Effector CD4-positive, alpha-beta T cell (primary cell): ENCODE measurements around the gene DSE.

ENCODE experiments used
- DNase-seq: peaks from one replicate; pipeline ENCODE4 v3.0.0-alpha.2; 2020

Gene DSE

GRCh38 chr6:116417661-116418060, 46.9 kb downstream of the DSE start:
- no peak for DNase-seq

GRCh38 chr6:116419069-116419786, 48.5 kb downstream of the DSE start:
- DNase-seq, result no peak

- no peak for DNase-seq
Measured at GRCh38 chr6:116420341-116420740, 49.6 kb downstream of the DSE start.

GRCh38 chr6:116422238-116422637, 51.5 kb downstream of the DSE start:
- DNase-seq, result no peak

- no peak for DNase-seq
Measured at GRCh38 chr6:116424001-116424400, 53.3 kb downstream of the DSE start.

- no peak for DNase-seq
Measured at GRCh38 chr6:116426551-116426950, 55.8 kb downstream of the DSE start.

DNA sequence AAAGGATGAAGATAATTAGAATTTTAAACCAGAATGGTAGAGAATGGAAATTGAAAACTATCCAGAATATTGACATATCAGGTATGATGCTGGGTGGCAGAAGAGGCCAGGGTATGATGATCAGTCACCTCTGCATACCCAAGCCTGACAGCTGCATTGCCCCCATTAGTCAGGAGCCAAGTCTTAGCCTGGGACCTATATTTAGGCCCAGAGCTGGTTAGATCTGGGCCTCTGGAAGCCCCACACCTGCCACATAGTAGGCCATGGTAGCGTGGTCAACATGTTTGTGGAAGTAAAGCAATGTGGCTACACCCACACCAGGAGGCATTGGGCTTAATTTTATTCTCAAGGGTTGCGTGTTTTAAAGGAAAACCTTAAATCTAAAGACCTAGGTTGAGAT, 58.4 kb downstream of the DSE start:
- DNase-seq, result no peak

DNA sequence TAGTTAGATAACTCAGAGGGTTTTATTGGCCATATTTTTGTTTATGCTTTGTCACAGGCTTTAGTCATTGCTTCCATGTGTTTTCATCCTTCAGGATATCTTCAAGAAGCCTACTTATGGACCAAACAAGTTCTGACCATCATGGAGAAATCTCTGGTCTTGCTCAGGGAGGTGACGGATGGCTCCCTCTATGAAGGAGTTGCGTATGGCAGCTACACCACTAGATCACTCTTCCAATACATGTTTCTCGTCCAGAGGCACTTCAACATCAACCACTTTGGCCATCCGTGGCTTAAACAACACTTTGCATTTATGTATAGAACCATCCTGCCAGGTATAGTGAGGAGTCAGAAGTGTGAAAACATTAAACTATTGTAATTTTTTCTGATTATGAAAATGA, 60.1 kb downstream of the DSE start:
- no peak for DNase-seq

GRCh38 chr6:116431964-116432595, 61.3 kb downstream of the DSE start:
- no peak for DNase-seq

GRCh38 chr6:116433206-116433712, 62.5 kb downstream of the DSE start:
- DNase-seq, result no peak

DNA sequence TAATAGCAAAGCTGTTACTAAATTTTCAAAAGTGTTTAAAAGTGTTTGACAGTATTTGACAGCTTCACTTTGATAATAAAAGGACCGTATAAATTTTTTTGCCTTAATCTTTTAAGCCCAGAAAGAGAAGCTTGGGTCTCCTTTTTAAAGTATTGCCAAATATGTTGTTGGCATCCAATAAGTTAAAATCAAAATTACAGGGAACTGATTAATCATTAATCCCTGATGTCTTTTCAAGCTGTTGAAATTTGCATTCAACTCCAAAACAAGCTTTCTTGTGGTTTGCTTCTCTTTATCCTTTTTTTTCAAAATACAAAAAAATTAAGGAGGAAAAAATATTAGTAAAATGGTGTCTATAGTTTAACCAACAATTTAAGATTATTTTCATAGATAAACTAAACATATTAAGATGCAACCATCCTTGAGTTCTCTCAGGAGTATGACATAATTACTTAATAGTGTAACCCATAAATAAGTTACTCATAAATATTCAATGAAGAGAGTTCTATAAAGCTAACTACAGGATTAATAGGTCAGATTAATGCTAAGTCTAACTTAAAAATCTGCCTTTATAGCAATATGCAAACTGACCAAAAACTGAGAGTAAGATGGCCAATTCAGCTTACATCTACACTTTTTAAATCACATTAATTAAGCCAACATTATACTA, 63.4 kb downstream of the DSE start:
- no peak for DNase-seq

- no peak for DNase-seq
Measured at GRCh38 chr6:116436586-116436985, 65.8 kb downstream of the DSE start.

DNA sequence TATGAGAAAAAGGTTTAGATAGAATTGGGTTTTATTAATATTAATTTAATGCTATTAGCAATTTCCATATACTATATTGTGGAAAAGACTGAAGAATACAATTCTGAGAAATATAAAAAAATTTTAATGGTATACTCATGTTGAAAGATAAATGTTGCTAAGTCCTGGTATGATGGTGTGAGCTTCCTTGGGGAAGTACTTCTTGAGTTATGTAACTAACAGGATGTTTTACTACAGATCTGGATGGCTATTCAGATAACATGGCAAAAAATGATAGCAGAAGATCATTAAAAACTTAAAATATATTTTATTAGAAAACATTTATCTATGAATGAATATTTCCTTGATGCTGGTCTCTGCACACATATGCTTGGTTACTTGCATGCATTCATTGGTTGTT, 66.9 kb downstream of the DSE start:
- no peak for DNase-seq

DNA sequence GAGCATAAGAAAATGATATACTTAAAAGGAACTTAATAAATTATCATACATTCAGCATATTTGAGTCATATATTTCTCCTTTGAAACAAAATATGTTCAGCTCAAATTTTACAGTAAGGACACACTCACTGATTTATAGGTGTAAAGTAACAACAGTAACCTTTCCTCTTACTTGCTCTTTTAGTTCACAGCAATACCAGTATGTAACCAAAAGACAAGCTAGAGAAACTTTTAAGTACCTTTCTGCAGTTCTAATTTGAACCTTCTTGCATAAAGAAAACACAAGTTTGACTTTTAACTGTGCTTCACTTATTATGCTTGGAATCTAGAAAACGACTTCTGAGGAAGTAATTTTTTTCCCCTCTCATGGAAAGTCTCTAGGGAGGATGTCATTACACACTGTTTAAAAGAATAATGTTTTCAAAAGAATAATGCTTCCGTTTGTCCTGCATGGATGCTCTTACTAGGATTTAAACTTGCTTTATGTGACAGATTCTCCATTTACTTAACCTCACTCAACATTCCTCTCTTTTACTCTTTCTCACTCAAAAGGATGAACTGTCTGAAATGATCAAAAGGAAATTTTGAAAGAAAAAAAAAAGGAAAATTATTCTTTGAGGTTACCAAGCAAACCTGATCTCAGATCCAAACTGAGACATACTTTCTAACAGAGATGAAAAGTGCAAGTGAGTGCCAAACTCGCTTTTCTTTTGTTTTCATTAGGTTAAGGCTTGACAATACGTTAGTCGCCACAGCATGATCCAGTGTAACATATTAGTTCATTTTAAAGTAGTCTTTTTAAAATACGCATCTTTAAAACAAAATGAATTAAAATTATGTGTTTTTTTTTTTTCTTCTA, 68.1 kb downstream of the DSE start:
- no peak for DNase-seq

DNA sequence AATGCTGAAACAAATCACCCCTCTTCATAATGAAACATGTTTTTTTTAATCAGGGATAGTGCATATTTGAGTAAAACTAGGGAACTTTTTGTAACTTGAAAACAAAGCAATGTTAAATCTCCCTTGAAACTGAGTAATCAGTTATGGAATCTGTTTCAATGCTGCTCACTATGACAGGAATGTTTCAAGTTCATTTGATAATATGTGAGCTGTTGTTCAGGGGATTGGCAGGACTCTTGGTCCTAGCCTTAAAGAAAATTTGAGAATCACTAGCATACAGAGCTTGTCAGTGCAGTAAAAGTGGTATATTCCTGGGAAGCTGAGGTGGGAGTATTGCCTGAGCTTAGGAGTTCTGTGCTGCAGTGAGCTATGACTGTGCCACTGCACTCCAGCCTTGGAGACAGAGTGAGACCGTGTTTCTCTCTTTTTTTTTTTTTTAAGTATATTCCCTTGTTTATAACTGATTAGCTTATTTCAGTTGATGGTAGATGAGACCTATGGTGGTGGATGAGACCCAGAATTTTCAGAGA, 68.8 kb downstream of the DSE start:
- no peak for DNase-seq

DNA sequence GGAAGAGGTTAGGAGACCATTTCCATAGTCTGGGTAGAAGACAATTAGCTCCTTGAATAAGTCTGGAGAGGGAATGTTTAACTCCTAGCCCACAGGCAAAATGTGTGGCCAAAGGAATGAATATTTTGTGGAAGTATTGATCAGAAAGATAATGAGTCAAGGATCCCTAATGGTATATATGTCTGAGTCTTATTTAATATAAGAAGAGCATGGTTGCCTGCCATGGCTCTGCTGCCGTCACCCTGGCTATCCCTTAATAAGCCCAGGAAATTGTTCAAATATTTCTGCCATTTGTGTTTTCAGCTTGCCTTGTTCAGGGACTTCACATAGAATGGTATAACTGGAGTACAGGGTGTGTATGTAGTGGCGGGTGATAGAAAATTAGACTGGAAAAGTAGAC, 72.4 kb downstream of the DSE start:
- DNase-seq, result no peak

DNA sequence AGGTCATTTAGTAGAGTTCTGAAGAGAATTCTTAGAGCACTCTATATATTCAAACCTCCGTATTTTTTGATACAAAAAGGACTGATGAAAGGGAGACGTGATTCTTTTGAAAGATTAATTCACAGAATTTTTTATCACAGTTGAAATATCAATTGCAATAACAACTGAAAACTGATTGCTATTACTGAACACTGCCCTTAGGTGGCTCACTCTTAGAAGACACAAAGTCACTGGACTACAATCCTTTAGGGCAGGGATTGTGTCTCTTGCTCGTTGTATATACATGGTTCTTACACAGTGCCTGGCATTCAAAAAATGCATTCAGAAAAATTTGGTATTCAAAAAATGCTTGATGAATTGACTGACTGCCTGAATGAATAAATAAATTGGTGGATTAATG, 73.3 kb downstream of the DSE start:
- no peak for DNase-seq

- no peak for DNase-seq
Measured at GRCh38 chr6:116444575-116444974, 73.8 kb downstream of the DSE start.

- DNase-seq, result no peak
Measured at GRCh38 chr6:116445102-116445501, 74.4 kb downstream of the DSE start.

GRCh38 chr6:116446399-116446798, 75.7 kb downstream of the DSE start:
- no peak for DNase-seq

DNA sequence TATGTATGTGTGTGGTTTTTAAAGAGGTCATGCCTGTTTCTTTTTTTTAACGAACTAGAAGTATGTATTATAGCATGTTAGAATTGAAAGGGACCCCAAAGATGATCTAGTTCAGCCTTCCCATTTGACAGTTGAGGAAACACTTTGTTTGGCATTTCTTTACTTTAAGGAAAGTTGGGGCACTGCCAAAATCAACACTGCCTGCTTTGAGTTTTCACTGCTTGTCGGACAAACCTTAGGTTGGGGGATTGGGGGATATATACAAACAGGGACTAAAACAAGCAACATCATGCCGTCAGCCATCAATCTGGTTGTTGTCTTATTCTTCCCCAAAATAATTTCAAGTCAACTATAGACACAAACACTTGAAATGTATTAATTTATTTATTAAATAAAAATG, 76.3 kb downstream of the DSE start:
- DNase-seq, result no peak

DNA sequence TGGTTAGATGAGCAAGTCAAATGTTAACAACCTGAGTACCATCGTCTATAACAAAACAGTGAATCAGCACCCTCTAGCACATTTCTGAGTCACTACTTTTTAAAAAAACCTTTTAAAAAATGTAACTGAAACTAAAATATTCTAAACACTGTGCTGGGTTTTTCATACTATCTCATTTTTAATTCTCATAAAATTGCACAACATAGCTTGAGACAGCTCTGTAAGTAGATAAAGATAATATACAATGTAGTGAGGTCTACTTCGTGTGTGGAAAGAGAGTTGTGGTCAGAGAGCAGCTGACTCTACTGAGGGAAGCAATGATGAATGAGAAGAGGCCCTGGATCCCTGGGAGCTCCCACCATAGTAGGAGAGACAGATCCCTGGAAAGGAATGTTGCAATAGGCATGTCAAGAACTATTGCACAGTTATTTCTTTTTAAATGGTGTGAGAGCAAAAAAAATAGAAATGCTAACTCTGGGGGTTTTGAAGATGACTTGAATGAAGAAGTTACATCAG, 76.8 kb downstream of the DSE start:
- DNase-seq, result no peak

- DNase-seq, result no peak
Measured at GRCh38 chr6:116449565-116449964, 78.8 kb downstream of the DSE start.
